ENCODE results near the gene ETS1.

DNA sequence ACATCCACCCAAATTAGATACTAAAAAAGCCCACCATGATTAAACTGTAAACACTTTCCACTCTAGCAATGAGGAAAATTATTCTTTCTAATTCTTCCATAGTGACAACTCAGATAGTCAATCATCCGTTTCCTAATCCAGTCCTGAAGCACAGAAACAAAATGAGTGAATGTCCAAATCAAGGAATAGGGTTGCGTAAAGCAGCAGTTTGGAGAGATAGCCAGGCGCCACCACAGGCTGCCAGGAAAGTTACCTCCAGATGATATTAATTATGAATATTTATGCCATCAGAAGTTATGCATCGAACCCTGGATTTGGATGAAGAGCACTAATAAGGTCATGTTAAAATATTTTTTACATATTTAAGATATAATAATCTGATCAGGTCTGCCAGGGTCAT, 63.2 kb downstream of the ETS1 start:
- TF ChIP-seq CTCF (IDR thresholded peaks at IDR 0.05): no peak
- TF ChIP-seq POLR2A (IDR thresholded peaks at IDR 0.05): no peak
